ENCODE data around the gene COPZ1. TPM values are rescaled to one million over a fixed set of nuclear protein-coding genes. Genes with fewer than 3 reads are reported as not detected.
"Not testable (repeated sequence)": the region's sequence is repeated elsewhere in the genome, so short reads cannot be mapped to it uniquely, and the experiment has no call there.

Gene COPZ1
- total and polyA plus RNA-seq, 4 donors, result 54.1 to 72.1 (median 67.2) TPM

DNA sequence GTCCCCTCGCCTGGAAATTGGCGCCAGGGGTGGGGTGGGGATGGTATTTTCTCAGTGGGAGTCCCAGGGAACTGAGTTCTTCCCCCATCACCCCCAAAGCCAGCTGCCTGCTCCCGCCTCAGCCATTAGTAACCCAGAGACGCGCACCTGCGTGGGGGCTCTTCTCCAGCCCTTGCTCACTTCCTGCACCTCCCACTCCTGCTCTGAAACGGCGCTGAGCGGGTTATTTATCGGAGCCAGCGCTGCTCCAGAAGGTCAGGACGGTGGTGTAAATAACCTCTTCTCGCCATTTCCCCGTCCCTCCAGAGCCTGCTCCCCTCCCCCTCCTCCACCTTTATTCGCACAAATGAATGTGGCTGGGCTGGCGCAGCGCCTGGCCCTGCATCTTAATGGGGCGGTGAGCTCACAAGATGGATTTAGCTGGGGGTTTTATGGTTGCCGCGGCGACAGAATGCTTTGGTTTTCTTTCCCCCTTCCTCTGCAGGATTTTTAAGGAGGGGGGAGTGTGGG is 27.1 kb downstream of the COPZ1 start:
- Histone ChIP-seq H3K36me3 (ENCODE audit: control insufficient read depth in 1 of 2, insufficient read depth in 2 of 2, low read length in 1 of 2) (peaks cover under 1 to 10% of the 10 kb centered on the region in 2 donors), H3K27me3 (ENCODE audit: control insufficient read depth in 1 of 2, insufficient read depth in 2 of 2, low read length in 1 of 2) (no peaks in the 10 kb centered on the region), H3K4me1 (ENCODE audit: control insufficient read depth in 1 of 2, insufficient read depth in 2 of 2, low read length in 2 of 2) (no peaks in the 10 kb centered on the region), H3K9me3 (ENCODE audit: control insufficient read depth, low read length) (no peaks in the 10 kb centered on the region), H3K4me3 (ENCODE audit: low read length in 2 of 2) (no peak overlapping the region), H3K27ac (ENCODE audit: low read depth in 1 of 2, low read length in 2 of 2) (no peak overlapping the region)
- no peak for ATAC-seq (ENCODE audit: low FRiP score)
- WGBS, 2 donors, result 1 to 5% methylated on average over 21 of the region's 21 CpGs
- intact Hi-C loops (cut with DNase I), result no loop called here
- DNase-seq, result peak; percentile 75 to 86

DNA sequence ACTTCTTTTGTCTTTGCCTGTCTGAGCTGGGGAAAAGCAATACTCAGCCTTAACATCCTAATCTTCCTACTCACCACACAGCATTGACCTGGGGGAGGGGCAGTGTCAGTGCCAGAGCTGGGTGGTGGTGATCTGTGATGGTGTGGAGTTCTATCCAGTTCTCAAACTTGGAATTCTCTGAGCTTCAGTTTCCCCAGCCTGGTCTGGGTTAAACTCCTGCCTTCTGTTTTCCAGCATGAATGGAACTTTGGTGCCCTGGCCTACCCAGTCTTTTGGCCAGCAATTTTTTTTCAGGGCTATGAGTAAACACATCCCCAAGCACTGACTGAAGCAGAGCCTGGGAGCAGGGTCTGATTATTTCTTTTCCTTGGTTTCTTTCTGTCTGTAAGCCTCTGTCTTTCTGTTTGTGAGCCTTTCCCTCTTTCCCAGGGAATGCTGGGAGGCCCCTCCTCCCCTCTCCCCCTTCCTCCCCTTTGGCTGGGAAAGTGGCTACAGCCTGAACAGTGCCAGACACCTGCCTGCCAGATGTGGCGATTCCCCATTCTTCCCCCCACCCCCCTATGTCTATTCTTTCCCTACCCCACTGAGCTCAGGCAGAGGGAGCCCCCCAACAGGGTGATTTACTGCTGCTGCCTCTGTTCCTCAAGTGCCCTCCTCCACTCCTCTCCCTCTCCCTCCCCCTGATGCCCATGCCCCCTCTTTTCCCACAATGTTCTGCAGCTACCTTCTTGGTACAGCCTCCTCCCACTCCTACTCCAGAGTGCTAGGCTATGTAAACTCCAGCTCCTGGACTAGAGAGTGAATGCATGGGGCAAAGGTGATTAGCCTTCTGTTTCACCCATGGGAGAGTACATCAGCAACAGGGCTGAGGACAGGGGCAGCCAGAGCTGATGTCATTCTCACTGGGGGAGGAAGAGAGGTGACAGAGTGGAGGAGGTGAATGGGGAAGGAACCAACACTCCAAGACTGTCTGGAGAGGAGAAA is 28.3 kb downstream of the COPZ1 start:
- DNase-seq (no peak), ATAC-seq (ENCODE audit: low FRiP score) (peak; percentile 26)
- no peaks in the 10 kb centered on the region for H3K27me3 ChIP-seq (ENCODE audit: control insufficient read depth in 1 of 2, insufficient read depth in 2 of 2, low read length in 1 of 2)
- 0 to 6% methylated on average over 1 of the region's 1 CpG for WGBS, 2 donors
- no peaks in the 10 kb centered on the region for H3K9me3 ChIP-seq (ENCODE audit: control insufficient read depth, low read length)
- peak overlapping the region; percentile 4 to 54 for H3K27ac ChIP-seq (ENCODE audit: low read depth in 1 of 2, low read length in 2 of 2)
- no peak overlapping the region for H3K4me3 ChIP-seq (ENCODE audit: low read length in 2 of 2)
- peaks cover 0 to 6% of the 10 kb centered on the region in 2 donors for H3K36me3 ChIP-seq (ENCODE audit: control insufficient read depth in 1 of 2, insufficient read depth in 2 of 2, low read length in 1 of 2)
- intact Hi-C loops (cut with DNase I), result no loop called here
- no peaks in the 10 kb centered on the region for H3K4me1 ChIP-seq (ENCODE audit: control insufficient read depth in 1 of 2, insufficient read depth in 2 of 2, low read length in 2 of 2)

DNA sequence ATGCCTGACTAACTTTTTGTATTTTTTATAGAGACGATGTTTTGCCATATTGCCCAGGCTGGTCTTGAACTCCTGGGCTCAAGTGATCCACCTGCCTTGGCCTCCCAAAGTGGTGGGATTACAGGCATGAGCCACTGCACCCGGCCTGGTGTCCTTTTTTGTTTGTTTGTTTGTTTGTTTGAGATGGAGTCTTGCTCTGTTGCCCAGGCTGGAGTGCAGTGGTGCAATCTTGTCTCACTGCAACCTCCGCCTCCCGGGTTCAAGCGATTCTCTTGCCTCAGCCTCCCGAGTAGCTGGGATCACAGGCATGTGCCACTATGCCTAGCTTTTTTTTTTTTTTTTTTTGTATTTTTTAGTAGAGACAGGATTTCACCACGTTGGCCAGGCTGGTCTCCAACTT is 29.3 kb downstream of the COPZ1 start:
- H3K27ac ChIP-seq (ENCODE audit: low read depth in 1 of 2, low read length in 2 of 2); H3K36me3 ChIP-seq (ENCODE audit: control insufficient read depth in 1 of 2, insufficient read depth in 2 of 2, low read length in 1 of 2); ATAC-seq (ENCODE audit: low FRiP score); H3K9me3 ChIP-seq (ENCODE audit: control insufficient read depth, low read length); H3K4me3 ChIP-seq (ENCODE audit: low read length in 2 of 2); intact Hi-C loops (cut with DNase I); H3K27me3 ChIP-seq (ENCODE audit: control insufficient read depth in 1 of 2, insufficient read depth in 2 of 2, low read length in 1 of 2); H3K4me1 ChIP-seq (ENCODE audit: control insufficient read depth in 1 of 2, insufficient read depth in 2 of 2, low read length in 2 of 2); DNase-seq: not testable (repeated sequence)
- 71 to 75% methylated on average over 7 of the region's 7 CpGs for WGBS, 2 donors

DNA sequence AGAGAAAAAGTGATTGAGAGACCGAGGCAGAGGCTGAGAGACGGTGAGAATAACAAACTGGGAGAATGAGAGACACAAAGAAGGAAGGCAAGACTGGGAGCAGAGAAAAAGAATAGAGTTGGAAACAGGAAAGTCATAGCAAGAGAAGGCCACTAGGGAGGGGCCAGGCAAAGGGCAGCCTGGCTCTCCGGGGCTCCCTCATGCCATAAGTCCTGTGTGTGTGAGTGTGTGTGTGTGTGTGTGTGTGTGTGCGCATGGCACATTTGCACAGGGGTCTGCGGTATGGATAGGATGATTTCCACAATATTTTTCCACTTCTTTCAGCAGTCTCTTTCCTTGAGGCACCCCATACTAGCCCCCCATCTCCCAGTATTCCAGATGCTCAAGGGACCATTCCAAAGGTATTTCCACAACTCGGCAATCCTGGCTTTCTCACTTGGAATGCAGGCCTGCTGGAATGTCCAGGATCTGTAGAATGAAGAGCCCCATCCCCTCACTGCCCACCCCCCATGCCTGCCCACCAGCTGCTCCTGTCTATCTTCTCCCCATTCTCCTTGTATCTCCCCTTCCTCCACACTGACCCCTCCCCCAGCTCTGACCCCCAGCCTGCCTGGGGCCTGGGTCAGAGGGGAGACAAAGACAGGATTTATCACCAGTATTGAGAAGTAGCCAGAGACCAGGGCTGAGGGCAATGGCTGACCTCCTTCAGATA is 30.3 kb downstream of the COPZ1 start:
- 68 to 72% methylated on average over 6 of the region's 6 CpGs for WGBS, 2 donors
- DNase-seq (no peak), ATAC-seq (ENCODE audit: low FRiP score) (no peak)
- H3K4me1 ChIP-seq (ENCODE audit: control insufficient read depth in 1 of 2, insufficient read depth in 2 of 2, low read length in 2 of 2), result no peaks in the 10 kb centered on the region
- H3K36me3 ChIP-seq (ENCODE audit: control insufficient read depth in 1 of 2, insufficient read depth in 2 of 2, low read length in 1 of 2), result peaks cover 0 to 1% of the 10 kb centered on the region in 2 donors
- no peaks in the 10 kb centered on the region for H3K27me3 ChIP-seq (ENCODE audit: control insufficient read depth in 1 of 2, insufficient read depth in 2 of 2, low read length in 1 of 2)
- intact Hi-C loops (cut with DNase I), result loop anchor here in 1 of 2 donors (5.0 kb wide), 1 partner anchor 138 kb away; no protein-coding TSS in a partner anchor
- no peak overlapping the region for H3K27ac ChIP-seq (ENCODE audit: low read depth in 1 of 2, low read length in 2 of 2)
- no peak overlapping the region for H3K4me3 ChIP-seq (ENCODE audit: low read length in 2 of 2)
- no peaks in the 10 kb centered on the region for H3K9me3 ChIP-seq (ENCODE audit: control insufficient read depth, low read length)

DNA sequence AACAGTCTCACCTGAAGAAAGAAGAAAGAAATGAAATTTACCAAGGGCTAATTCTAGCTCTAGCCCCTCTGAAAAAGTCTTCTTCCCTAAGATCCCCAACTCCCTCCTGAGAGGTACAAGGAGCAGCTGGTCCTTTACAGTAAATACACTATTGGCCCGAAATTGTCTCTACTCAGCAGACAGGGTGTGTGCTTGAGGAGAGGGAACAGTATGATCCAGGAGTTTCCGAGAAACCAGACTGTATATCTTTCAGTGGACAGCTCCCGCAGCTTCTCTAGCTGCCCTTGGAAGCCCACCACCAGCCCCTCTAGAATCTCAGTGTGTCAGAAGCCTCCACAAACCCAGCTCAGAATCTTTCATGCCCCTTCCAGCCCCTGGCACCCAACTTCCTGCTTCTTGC is 31.3 kb downstream of the COPZ1 start:
- no peaks in the 10 kb centered on the region for H3K36me3 ChIP-seq (ENCODE audit: control insufficient read depth in 1 of 2, insufficient read depth in 2 of 2, low read length in 1 of 2)
- no peaks in the 10 kb centered on the region for H3K4me1 ChIP-seq (ENCODE audit: control insufficient read depth in 1 of 2, insufficient read depth in 2 of 2, low read length in 2 of 2)
- no peak overlapping the region for H3K4me3 ChIP-seq (ENCODE audit: low read length in 2 of 2)
- DNase-seq (no peak), ATAC-seq (ENCODE audit: low FRiP score) (no peak)
- WGBS, 2 donors, result 83 to 87% methylated on average over 3 of the region's 3 CpGs
- no peaks in the 10 kb centered on the region for H3K9me3 ChIP-seq (ENCODE audit: control insufficient read depth, low read length)
- H3K27ac ChIP-seq (ENCODE audit: low read depth in 1 of 2, low read length in 2 of 2), result no peak overlapping the region
- intact Hi-C loops (cut with DNase I), result loop anchor here in 1 of 2 donors (5.0 kb wide), 1 partner anchor 139 kb away; no protein-coding TSS in a partner anchor
- no peaks in the 10 kb centered on the region for H3K27me3 ChIP-seq (ENCODE audit: control insufficient read depth in 1 of 2, insufficient read depth in 2 of 2, low read length in 1 of 2)

DNA sequence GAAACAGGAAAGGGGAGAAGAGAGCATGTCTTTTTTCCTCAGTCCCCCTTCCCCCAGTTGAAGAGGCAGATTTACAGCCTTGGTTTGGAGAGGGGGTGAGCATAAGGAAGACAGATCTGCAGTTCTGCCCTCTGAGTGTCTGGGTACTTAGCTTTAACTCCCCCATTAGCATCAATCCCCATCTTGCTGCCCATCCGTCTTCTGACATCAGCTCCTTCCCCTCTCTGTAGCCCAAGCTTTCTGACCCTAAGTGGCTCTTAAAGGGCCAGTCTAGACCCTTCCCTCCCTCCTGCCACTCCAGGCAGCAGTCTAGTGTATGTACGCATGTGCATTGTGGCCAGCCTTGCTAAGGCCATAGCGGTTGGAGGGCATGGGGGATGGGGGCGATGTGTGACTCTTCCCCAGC is 32.0 kb downstream of the COPZ1 start:
- H3K27me3 ChIP-seq (ENCODE audit: control insufficient read depth in 1 of 2, insufficient read depth in 2 of 2, low read length in 1 of 2), result no peaks in the 10 kb centered on the region
- no peaks in the 10 kb centered on the region for H3K4me1 ChIP-seq (ENCODE audit: control insufficient read depth in 1 of 2, insufficient read depth in 2 of 2, low read length in 2 of 2)
- ATAC-seq (ENCODE audit: low FRiP score), result no peak
- H3K4me3 ChIP-seq (ENCODE audit: low read length in 2 of 2), result no peak overlapping the region
- DNase-seq, result no peak
- H3K36me3 ChIP-seq (ENCODE audit: control insufficient read depth in 1 of 2, insufficient read depth in 2 of 2, low read length in 1 of 2), result no peaks in the 10 kb centered on the region
- no peak overlapping the region for H3K27ac ChIP-seq (ENCODE audit: low read depth in 1 of 2, low read length in 2 of 2)
- intact Hi-C loops (cut with DNase I), result loop anchor here in 1 of 2 donors (5.0 kb wide), 1 partner anchor 140 kb away; no protein-coding TSS in a partner anchor
- 74 to 80% methylated on average over 4 of the region's 4 CpGs for WGBS, 2 donors
- no peaks in the 10 kb centered on the region for H3K9me3 ChIP-seq (ENCODE audit: control insufficient read depth, low read length)

DNA sequence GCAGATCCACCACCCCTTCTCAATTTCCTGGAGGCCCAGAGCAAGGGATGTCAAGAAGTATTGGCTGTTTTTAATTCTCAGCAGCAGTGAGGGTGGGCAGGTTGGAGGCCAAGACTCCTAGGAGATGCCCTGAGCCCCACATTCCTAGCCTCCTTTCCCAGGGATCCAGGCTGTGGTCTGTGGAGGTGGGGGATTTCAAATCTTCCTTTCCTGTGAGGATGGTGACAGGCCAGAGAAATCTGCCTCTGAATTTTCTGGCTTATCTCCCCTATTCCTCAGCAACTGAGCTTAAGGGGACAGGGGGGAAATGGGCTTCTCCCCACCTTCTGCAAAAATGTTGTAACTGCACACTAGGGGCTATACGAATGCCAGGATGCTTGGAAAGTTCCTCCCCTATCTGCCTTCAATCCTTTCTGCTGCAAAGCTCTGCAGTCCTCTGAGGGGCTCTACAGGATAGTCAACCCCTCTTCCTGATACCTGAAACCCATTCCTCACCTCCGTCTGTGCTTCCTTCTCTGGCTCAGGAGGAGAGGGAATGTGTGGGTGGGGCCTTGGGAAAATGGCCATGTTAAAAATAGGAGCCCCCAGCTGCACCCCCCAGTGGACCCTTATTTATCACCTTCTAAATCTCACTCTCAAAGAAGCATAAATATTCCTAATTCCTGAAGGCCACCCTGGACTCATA is 32.7 kb downstream of the COPZ1 start:
- no peak for DNase-seq
- H3K36me3 ChIP-seq (ENCODE audit: control insufficient read depth in 1 of 2, insufficient read depth in 2 of 2, low read length in 1 of 2), result no peaks in the 10 kb centered on the region
- H3K4me1 ChIP-seq (ENCODE audit: control insufficient read depth in 1 of 2, insufficient read depth in 2 of 2, low read length in 2 of 2), result no peaks in the 10 kb centered on the region
- no peak for ATAC-seq (ENCODE audit: low FRiP score)
- no peak overlapping the region for H3K27ac ChIP-seq (ENCODE audit: low read depth in 1 of 2, low read length in 2 of 2)
- no peaks in the 10 kb centered on the region for H3K9me3 ChIP-seq (ENCODE audit: control insufficient read depth, low read length)
- H3K4me3 ChIP-seq (ENCODE audit: low read length in 2 of 2), result no peak overlapping the region
- intact Hi-C loops (cut with DNase I), result loop anchor here (2.0 to 5.0 kb wide), 2 partner anchors 21 to 140 kb away; no protein-coding TSS in a partner anchor
- no peaks in the 10 kb centered on the region for H3K27me3 ChIP-seq (ENCODE audit: control insufficient read depth in 1 of 2, insufficient read depth in 2 of 2, low read length in 1 of 2)
- 37 to 45% methylated on average over 2 of the region's 2 CpGs for WGBS, 2 donors

Data from aorta (tissue), 5 donors.